MM.1S (cell line): ENCODE measurements around the gene HYCC1.

Experiments
- DNase-seq: peaks from one replicate; pipeline ENCODE4 v3.0.0-alpha.2; 2015
- H2AFZ ChIP-seq: fragments of 300-600 bp; sonication (generic); 2 replicates; pipeline ENCODE4 v1.6.0; 2016; ENCODE audit warnings: antibody characterized with exemption, low read length
- H3F3A ChIP-seq: fragments of 300-600 bp; sonication (generic); 2 replicates; pipeline ENCODE4 v1.6.1; 2016; ENCODE audit warnings: mild to moderate bottlenecking, antibody characterized with exemption, low read length, moderate library complexity, mixed read lengths; ENCODE audit not compliant: insufficient read depth
- H3K27ac ChIP-seq: fragments of 300-600 bp; sonication (generic); 2 replicates; pipeline ENCODE4 v1.5.1; 2016; ENCODE audit warnings: mild to moderate bottlenecking, low read length
- H3K27me3 ChIP-seq: fragments of 300-600 bp; sonication (generic); replicated peaks from 2 replicates; pipeline ENCODE4 v1.6.0; 2016; ENCODE audit warnings: low read length; ENCODE audit not compliant: insufficient read depth
- H3K36me3 ChIP-seq: fragments of 300-600 bp; sonication (generic); replicated peaks from 2 replicates; pipeline ENCODE4 v1.6.1; 2016; ENCODE audit warnings: mild to moderate bottlenecking, low read length, mixed read lengths; ENCODE audit not compliant: insufficient read depth
- H3K4me1 ChIP-seq: fragments of 300-600 bp; sonication (generic); 2 replicates; pipeline ENCODE4 v1.6.1; 2016; ENCODE audit warnings: low read length, mixed read lengths
- H3K4me2 ChIP-seq: fragments of 300-600 bp; sonication (generic); 2 replicates; pipeline ENCODE4 v1.6.0; 2016; ENCODE audit warnings: low read depth, low read length
- H3K4me3 ChIP-seq: fragments of 300-600 bp; sonication (generic); 2 replicates; pipeline ENCODE4 v1.5.1; 2016; ENCODE audit warnings: low read length, mixed read lengths
- H3K79me2 ChIP-seq: fragments of 300-600 bp; sonication (generic); 2 replicates; pipeline ENCODE4 v1.6.1; 2016; ENCODE audit warnings: mixed run types, low read length, mixed read lengths
- H3K9ac ChIP-seq: fragments of 300-600 bp; sonication (generic); 2 replicates; pipeline ENCODE4 v1.6.1; 2016; ENCODE audit warnings: low read length, mixed read lengths
- H3K9me2 ChIP-seq: fragments of 300-600 bp; sonication (generic); replicated peaks from 2 replicates; pipeline ENCODE4 v1.6.1; 2016; ENCODE audit warnings: mild to moderate bottlenecking, low read length, mixed read lengths; ENCODE audit not compliant: insufficient read depth
- H3K9me3 ChIP-seq: fragments of 300-600 bp; sonication (generic); replicated peaks from 2 replicates; pipeline ENCODE4 v1.6.1; 2016; ENCODE audit warnings: mild to moderate bottlenecking, low read length, mixed read lengths; ENCODE audit not compliant: insufficient read depth
- H4K20me1 ChIP-seq: fragments of 300-600 bp; sonication (generic); 2 replicates; pipeline ENCODE4 v1.6.1; 2016; ENCODE audit warnings: mild to moderate bottlenecking, low read length, moderate library complexity, mixed read lengths; ENCODE audit not compliant: insufficient read depth
- EZH2 ChIP-seq: fragments of 300-600 bp; sonication (generic); optimal IDR thresholded peaks from 2 replicates; pipeline ENCODE3; 2017; ENCODE audit warnings: low read depth, mild to moderate bottlenecking, antibody characterized with exemption, low read length, mixed read lengths
- EZH2phosphoT487 ChIP-seq: fragments of 300-600 bp; sonication (generic); IDR thresholded peaks from 2 replicates; pipeline ENCODE4 v1.6.1; 2018; ENCODE audit warnings: antibody characterized with exemption, low read length
- TF ChIP-seq, protein P1 (sequence below): fragments of 300-600 bp; sonication (generic); IDR thresholded peaks from 2 replicates; pipeline ENCODE4 v1.5.1; 2016; ENCODE audit warnings: antibody characterized with exemption, low read length, mixed read lengths

Gene HYCC1

DNA sequence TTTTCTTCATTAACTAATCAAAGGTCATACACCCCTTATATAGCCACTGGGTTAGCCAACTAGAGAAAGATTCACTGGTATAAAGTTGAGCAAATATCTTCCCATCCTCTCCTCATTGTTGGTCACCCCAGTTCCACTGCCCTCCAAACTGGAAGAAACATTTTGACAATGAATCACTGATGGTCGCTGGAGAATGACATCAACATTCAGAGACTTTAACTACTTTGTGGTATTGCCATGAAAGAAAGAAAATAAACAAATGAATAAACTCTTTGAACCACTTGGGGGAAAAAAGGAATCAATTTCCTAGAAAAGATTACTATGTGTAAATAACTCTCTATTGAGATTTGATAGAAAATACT, 23.4 kb downstream of the HYCC1 start:
- peaks cover 73% of the 10 kb centered on the region for H3K79me2 ChIP-seq

DNA sequence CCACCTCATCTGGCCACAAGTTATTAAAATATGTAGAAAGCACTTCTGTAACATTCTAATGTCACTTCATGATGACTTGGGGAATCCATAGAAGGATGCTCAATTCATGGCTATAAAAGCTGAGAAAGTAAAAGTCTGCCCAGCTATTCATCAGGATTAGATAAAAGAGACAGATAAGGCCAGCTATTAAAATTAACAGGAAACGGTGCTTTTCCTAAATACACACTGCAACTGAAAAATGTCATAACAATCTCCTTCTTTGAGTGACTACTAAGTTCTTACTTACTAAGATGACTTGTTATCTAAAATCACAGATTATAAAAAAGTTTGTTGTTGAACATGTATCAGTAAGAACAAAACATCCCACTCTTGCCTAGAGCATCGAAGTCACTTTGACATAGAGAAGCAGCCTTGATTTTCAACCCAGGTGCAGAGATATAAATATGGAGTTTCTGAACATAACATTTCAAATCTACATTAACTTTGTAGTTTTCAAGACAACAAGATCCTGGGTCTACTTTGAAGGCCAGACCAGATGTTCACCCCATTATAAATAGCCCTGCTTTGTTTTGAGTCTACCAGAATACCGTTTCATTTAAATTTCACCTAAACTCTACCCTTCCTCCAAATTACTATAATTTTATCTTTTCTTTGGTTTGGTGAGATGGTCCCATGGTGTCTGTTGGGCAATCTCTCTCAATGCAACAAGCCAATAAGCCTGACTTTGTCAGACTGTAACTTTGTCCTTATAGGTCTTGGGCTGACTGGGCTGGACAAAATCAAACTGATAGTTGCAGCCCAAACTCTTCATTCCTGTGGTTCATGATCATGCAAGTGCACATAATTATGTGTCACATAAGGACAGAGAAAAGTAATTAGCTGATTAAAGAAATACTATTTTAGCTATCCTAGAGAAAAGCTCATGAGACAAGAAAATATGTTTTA, 24.0 kb downstream of the HYCC1 start:
- Histone ChIP-seq H3K9me3 (no peaks in the 10 kb centered on the region), H3K9ac (no peak overlapping the region), H3F3A (peaks cover 23% of the 10 kb centered on the region), H3K4me2 (no peak overlapping the region), H3K4me3 (no peak overlapping the region), H2AFZ (no peak overlapping the region), H3K79me2 (peaks cover 66% of the 10 kb centered on the region), H3K36me3 (no peaks in the 10 kb centered on the region), H3K4me1 (peaks cover 26% of the 10 kb centered on the region), H4K20me1 (no peaks in the 10 kb centered on the region), H3K27me3 (no peaks in the 10 kb centered on the region), H3K9me2 (no peaks in the 10 kb centered on the region), H3K27ac (no peak overlapping the region)
- TF ChIP-seq EZH2 (no peak), EZH2phosphoT487 (no peak)
- TF ChIP-seq, protein P1, sequence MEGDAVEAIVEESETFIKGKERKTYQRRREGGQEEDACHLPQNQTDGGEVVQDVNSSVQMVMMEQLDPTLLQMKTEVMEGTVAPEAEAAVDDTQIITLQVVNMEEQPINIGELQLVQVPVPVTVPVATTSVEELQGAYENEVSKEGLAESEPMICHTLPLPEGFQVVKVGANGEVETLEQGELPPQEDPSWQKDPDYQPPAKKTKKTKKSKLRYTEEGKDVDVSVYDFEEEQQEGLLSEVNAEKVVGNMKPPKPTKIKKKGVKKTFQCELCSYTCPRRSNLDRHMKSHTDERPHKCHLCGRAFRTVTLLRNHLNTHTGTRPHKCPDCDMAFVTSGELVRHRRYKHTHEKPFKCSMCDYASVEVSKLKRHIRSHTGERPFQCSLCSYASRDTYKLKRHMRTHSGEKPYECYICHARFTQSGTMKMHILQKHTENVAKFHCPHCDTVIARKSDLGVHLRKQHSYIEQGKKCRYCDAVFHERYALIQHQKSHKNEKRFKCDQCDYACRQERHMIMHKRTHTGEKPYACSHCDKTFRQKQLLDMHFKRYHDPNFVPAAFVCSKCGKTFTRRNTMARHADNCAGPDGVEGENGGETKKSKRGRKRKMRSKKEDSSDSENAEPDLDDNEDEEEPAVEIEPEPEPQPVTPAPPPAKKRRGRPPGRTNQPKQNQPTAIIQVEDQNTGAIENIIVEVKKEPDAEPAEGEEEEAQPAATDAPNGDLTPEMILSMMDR = no peak
- DNase-seq = no peak

More for the DNA sequence above, 23.4 kb downstream of the HYCC1 start:
- Histone ChIP-seq H3K4me2 (no peak overlapping the region), H2AFZ (no peak overlapping the region), H3K27me3 (no peaks in the 10 kb centered on the region), H3F3A (peaks cover 25% of the 10 kb centered on the region), H3K9ac (no peak overlapping the region), H3K4me1 (peaks cover 31% of the 10 kb centered on the region), H3K4me3 (no peak overlapping the region), H3K27ac (no peak overlapping the region), H3K9me3 (no peaks in the 10 kb centered on the region), H3K9me2 (no peaks in the 10 kb centered on the region), H3K36me3 (no peaks in the 10 kb centered on the region), H4K20me1 (no peaks in the 10 kb centered on the region)
- no peak for DNase-seq
- TF ChIP-seq EZH2phosphoT487 = no peak
- no peak for TF ChIP-seq EZH2
- TF ChIP-seq, protein P1 = no peak

DNA sequence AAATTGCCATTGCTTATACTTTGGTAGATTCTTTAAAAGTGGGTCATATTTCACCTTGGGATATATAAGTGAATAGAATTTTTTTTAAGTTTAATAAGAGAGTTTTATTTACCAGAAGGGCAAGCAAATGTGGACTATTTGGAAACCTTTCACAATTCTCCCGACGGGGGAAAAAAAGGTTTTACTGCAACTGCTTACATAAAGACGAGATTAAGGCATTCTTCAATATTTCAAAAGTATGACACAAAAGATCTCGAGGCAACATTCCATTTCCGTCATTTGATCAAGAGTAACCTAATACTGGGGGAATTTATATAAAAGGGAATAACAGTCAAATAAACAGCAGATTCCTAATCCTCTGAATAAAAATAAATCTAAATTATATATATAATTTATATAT, 28.5 kb downstream of the HYCC1 start:
- no peak overlapping the region for H3K9ac ChIP-seq
- peaks cover 27% of the 10 kb centered on the region for H3K79me2 ChIP-seq
- H2AFZ ChIP-seq = no peak overlapping the region
- H3K27me3 ChIP-seq = no peaks in the 10 kb centered on the region
- no peak overlapping the region for H3K4me3 ChIP-seq
- no peak overlapping the region for H3K4me2 ChIP-seq
- H3F3A ChIP-seq = no peaks in the 10 kb centered on the region
- no peak for TF ChIP-seq EZH2
- TF ChIP-seq, protein P1 = no peak
- TF ChIP-seq EZH2phosphoT487 = no peak
- no peaks in the 10 kb centered on the region for H3K9me2 ChIP-seq
- no peaks in the 10 kb centered on the region for H4K20me1 ChIP-seq
- no peaks in the 10 kb centered on the region for H3K4me1 ChIP-seq
- H3K9me3 ChIP-seq = no peaks in the 10 kb centered on the region
- H3K36me3 ChIP-seq = no peaks in the 10 kb centered on the region
- no peak for DNase-seq
- H3K27ac ChIP-seq = no peak overlapping the region
